GM19372 (cell line): ENCODE results near the gene THEMIS2.
"Not testable (repeated sequence)": the region's sequence is repeated elsewhere in the genome, so short reads cannot be mapped to it uniquely, and the experiment has no call there.

Source experiments
- ATAC-seq: cut with Tn5 transposase; IDR thresholded peaks from one replicate; pipeline ENCODE4 v1.9.1; 2021; ENCODE audit warnings: mild to moderate bottlenecking, low read depth, moderate library complexity; ENCODE audit not compliant: unreplicated experiment

The THEMIS2 gene

GRCh38 chr1:27872059-27872801, at the start of gene THEMIS2:
THEMIS2 (plus strand) TSS chr1:27872544; CDS start chr1:27872572, 28 bp downstream.
- no peak for ATAC-seq

- ATAC-seq, result no peak
These were observed 48.6 kb upstream of the THEMIS2 start for GRCh38 chr1:27823784-27824183.

- no peak for ATAC-seq
These were observed 47.9 kb upstream of the THEMIS2 start for GRCh38 chr1:27824411-27824810.

GRCh38 chr1:27829339-27829960, 42.9 kb upstream of the THEMIS2 start:
- ATAC-seq, result not testable (repeated sequence)

- peak; percentile 93 for ATAC-seq
These were observed 41.5 kb upstream of the THEMIS2 start, which contains the start of gene PPP1R8 for GRCh38 chr1:27830621-27831440. PPP1R8 (plus strand) TSS chr1:27830782; CDS start chr1:27830836, 54 bp downstream.

- ATAC-seq, result no peak
These were observed 40.6 kb upstream of the THEMIS2 start for GRCh38 chr1:27831568-27832410.

GRCh38 chr1:27832762-27833161, 39.6 kb upstream of the THEMIS2 start:
- no peak for ATAC-seq

GRCh38 chr1:27833470-27833869, 38.9 kb upstream of the THEMIS2 start:
- no peak for ATAC-seq

- no peak for ATAC-seq
These were observed 37.3 kb upstream of the THEMIS2 start for GRCh38 chr1:27835046-27835445.

GRCh38 chr1:27835501-27835900, 36.8 kb upstream of the THEMIS2 start:
- ATAC-seq, result no peak

- ATAC-seq, result no peak
These were observed 22.4 kb upstream of the THEMIS2 start for GRCh38 chr1:27849951-27850350.

- no peak for ATAC-seq
These were observed 17.3 kb upstream of the THEMIS2 start for GRCh38 chr1:27855085-27855484.

GRCh38 chr1:27856561-27857343, 15.6 kb upstream of the THEMIS2 start:
- no peak for ATAC-seq

GRCh38 chr1:27857552-27857951, 14.8 kb upstream of the THEMIS2 start:
- not testable (repeated sequence) for ATAC-seq

GRCh38 chr1:27858072-27858948, 14.0 kb upstream of the THEMIS2 start:
- peak; percentile 56 for ATAC-seq

- ATAC-seq, result no peak
These were observed 13.3 kb upstream of the THEMIS2 start for GRCh38 chr1:27858949-27859576.

GRCh38 chr1:27861436-27861835, 10.9 kb upstream of the THEMIS2 start:
- no peak for ATAC-seq

- no peak for ATAC-seq
These were observed 10.3 kb upstream of the THEMIS2 start for GRCh38 chr1:27862004-27862403.
